IPS-NIHi11 (cell line): Measurements from ENCODE around the gene ELL2.
"Not testable (repeated sequence)": the region's sequence is repeated elsewhere in the genome, so short reads cannot be mapped to it uniquely, and the experiment has no call there.

Experiments
- DNase-seq: peaks from one replicate; pipeline ENCODE4 v3.0.0; 2012; ENCODE audit warnings: mixed read lengths, low spot score

ELL2 gene

GRCh38 chr5:95930141-95930930 is 31.3 kb downstream of the ELL2 start:
- DNase-seq: no peak

DNA sequence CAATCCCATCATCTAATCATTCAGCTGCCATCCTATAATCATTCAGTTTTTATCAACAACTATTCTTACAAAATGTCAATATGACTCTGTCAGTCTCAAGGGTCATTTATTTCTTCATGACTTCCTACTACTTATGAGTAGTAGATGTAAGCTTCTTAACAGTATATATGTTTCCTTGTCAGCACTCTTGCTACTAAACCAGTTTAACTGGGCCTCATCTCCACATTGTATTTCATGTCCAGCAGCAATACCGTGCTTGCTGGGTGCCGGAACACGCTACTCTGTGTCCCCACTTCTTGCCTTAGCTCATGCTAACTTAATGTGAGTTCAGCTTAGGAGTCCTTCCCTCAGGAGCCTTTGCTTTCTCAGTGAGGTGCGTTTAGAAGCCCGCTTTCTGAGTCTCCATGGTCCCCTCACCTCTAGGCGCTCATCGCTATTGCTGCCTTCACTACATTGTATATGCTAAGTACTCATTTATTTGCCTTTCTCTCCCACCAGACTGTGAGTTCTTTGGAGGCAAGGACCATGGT is 32.9 kb downstream of the ELL2 start:
- no peak for DNase-seq

DNA sequence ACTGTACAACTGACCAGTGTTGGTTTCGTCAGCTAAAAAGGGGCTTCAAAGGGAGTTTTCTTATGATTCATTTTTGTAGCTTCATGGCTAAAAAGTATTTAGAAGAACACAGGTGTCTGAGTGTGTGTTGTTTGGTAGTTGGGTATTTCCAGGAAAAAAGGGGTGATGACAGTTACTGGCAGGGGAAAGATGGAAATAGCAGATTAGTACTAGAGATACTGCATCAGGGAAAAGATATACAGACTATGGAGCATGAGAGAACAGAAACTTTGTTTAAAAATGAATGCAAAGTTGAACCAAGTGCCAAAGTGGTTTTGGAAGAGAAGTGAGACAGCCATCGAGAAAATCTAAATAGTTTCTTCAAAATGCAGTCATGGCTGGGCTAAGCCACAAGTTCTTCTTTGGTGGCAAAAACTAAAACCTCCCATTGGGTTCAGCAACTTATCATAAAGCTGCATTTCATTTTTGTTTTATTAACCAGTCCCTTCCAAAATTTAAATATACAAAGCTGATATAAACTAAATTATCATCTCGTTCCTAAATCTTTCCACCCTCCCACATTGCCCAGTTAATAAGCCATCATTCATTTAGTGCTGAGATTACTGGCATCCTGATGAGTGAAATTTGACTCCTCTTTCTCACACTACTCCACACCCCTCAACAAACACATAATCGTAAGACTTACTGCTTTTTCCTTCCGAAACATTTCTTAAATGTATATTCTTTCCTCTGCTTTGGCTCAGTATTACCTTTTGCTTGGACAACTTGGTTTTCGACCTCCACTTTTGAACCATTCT is 33.5 kb downstream of the ELL2 start:
- DNase-seq: no peak

DNA sequence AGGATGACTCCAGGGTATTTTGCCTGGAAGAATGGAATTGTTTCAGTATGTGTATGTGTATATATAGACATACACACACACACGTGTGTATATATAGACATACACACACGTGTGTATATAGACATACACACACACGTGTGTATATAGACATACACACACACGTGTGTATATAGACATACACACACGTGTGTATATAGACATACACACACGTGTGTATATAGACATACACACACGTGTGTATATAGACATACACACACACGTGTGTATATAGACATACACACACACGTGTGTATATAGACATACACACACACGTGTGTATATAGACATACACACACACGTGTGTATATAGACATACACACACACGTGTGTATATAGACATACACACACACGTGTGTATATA is 34.4 kb downstream of the ELL2 start:
- DNase-seq: not testable (repeated sequence)

DNA sequence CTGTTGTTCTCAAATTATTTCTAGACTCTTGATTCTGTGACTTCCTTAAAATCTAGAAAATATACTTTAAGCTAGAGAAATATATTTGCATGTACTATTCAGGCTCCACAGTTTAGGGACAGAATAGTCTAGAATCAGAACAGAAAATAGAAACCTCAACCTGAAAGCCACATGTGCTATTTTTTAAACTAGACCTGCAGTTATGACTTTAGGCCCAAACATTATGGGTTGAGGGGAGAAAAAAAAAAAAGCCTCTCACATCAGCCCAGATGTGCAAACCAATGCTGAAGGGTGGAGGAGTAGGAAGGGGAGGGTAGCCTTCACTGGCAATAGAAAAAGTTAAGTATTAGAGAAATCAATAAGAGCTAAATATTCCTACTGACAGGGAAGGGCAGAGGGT is 35.7 kb downstream of the ELL2 start:
- DNase-seq: no peak

DNA sequence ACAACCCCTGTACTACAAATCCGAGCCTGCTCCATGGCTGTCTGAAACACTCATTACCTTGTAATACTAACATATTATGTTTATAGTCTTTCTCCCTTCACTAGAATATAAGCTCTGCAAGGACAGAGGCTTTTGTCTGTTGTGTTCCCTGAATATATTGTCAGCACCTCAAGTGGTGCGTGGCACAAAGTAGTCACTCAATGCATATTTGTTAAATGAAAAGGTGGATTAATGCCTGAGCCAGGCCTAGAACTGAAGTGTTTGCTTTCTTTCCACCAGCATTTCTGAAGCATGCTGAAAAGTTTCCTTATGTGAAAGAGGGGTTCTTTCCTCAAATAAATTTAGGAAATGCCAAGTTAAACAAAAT is 36.3 kb downstream of the ELL2 start:
- no peak for DNase-seq

GRCh38 chr5:95924720-95925377 is 36.8 kb downstream of the ELL2 start:
- DNase-seq: no peak

DNA sequence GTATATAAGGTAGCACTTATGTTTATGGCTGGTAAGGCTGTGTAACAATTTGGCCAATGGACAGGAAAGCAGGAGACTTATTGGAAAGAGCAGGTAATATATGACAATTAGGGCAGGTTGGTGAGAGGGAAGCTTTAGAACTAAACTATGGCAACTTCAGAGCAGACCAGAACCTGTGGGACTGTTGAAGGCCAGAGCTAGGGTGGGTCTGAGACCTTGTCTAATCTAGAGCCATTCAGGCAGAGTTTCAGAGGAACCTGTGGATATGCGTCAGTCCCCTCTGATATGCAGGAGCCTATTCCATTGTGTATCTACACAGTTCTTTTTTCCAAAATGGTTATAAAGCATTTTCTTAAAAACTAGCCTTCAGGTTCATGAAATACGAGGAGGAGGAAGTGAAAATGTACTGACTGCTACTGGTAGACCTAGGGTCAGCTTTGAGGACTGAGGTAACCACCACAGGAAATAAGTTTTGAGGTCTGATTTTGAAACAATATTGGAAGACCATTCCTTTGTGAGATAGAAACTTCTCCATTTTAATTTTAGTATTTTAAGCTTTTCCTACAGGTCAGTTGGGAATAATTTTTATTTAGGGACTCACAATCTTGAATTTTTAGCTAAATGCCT is 37.6 kb downstream of the ELL2 start:
- no peak for DNase-seq

- DNase-seq: no peak
These were observed 38.9 kb downstream of the ELL2 start for GRCh38 chr5:95922798-95923197.

DNA sequence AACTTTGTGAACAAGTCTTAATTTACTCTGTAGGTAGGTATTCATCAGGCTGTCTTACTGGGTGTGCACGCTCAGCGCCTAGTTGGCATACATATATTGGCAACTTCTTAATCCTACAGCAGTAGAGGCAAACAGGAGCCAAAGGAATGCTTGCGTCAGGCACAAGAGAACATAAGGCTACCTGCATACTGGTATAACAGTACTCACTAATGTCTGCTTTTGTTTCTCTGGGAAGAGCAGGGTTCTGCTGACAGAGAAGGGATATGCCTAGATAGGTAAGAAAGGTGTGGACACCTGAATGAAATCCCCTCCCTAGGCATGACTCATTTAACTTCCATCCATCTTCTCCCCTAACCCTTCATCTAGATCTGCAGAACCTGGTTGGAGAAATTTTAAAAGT is 40.1 kb downstream of the ELL2 start:
- DNase-seq: no peak

DNA sequence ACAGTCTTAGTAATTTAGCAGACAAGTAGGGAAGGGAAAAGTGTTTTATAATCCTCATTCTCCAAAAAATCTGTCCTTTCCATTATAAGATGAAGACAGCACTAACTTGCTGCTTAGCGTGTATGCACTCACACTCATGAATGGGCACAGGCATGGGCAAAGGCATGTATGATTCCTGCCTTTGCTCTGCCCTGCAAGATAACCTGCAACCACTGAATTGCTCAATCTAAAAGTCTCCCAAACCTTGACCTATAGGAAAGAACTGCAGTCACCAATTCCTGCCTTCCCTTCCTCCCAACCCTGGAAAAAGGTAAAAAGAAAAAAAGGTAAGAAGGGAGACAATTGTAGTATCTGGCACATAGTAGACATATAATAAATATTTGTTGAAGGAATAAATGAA is 40.8 kb downstream of the ELL2 start:
- DNase-seq: no peak

- no peak for DNase-seq
These were observed 42.0 kb downstream of the ELL2 start for GRCh38 chr5:95919658-95920057.

DNA sequence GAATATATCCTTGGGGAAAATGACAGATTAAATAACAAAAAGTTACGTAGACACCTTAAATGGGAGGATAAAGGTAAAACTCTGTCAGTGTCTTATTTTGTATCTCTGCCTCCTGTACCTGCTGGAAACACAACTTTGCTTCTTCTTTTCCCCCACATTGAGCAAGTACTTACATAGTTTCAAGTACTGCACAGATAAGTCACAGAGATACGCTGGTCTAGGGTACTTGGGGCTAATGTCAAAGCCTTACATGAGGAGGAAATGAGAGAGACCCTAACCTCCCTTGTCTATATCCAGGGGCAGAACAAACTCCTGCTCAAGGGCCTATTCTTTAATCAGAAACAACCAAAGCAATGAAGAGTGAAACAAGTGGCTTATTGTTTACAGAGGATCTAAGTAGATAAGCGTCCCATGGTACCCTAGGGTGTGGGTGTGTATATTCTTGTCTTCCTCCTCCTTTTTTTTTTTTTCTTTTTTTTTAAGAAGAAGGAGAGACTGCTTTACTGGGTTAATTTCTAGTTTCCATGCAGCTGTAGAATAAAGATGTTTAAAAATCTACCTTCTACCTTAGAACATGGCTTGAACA is 43.1 kb downstream of the ELL2 start:
- DNase-seq: no peak

GRCh38 chr5:95917207-95917606 is 44.4 kb downstream of the ELL2 start:
- no peak for DNase-seq

DNA sequence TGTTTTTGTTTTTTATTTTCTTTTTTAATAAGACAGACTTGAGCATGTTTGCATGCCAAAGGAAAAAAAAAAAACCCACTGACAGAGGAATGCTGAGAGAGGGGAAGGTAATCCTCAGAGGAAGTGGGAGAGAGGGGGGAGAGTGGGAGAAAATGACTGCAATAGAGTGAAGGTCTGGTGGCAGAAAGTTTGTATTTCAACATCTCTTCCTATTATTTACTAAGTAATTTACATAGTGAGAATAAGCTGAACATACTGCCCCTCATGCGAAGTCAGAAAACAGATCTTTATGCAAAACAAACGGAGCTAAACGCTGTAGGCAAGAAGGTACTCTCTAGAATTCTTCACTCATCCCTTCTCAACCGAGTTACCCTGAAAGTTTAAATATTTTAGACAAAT is 45.0 kb downstream of the ELL2 start:
- no peak for DNase-seq

- DNase-seq: no peak
These were observed 45.5 kb downstream of the ELL2 start for GRCh38 chr5:95915999-95916686.

DNA sequence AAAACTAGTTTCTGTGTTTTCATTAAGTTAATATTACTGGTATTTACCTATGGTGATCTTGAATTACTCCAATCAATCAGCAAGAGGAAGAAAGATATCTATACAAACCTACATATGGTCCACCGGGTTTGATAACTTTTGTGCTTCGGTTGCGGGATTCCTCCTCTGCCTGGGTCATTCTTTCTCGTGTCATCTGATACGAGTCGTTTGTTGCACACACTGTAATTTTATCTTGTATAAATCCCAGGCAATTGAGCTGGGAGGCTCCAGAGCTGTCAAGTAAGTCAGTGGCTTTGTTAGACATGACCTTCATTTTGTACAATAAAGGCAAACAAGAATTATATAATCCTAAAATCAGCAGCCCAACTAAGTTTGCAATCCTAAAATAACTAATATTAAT is 48.0 kb downstream of the ELL2 start:
- no peak for DNase-seq

DNA sequence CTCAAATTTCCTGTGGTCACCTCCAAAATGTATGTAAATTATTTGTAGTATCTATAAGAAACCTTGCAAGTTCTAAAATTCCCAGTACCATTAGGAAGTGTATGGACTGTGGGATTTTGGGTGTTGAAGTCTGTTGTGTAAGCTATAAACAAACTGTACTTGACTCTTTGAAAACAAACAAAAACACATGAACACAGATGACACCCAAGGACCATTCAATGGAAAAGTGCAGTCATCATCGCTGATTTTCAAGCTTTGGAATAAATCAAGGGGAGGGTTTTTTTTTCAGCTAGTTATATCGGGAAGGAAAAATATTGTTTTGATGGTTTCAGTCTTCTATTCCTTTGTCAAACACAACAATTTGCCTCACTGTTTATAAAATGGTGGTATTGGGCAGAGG is 49.6 kb downstream of the ELL2 start:
- no peak for DNase-seq

GRCh38 chr5:95910521-95910920 is 51.1 kb downstream of the ELL2 start:
- DNase-seq: no peak

DNA sequence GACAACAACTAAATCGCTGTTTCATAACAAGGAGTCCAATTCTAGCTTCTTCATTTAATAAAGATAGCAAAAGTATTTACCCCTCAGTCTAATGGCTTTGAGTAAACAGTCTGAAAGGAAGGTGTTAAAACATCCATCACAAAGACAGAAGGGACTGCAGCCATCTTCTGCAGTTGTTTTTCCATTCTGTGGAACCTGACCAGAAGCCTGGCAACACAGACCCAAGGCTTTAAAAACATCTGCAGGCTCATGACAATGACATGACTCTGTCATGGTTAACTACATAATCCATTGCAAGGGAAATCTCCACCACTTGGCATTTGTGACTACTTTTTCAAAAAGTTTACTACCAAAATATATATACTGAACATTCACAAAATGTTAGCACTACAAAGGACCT is 51.9 kb downstream of the ELL2 start:
- no peak for DNase-seq

GRCh38 chr5:95908799-95909198 is 52.9 kb downstream of the ELL2 start:
- no peak for DNase-seq
